HG02973 (cell line): ENCODE results near the gene MBOAT2.

Source experiments
- ATAC-seq: cut with Tn5 transposase; IDR thresholded peaks from one replicate; pipeline ENCODE4 v1.9.1; 2021; ENCODE audit warnings: moderate library complexity; ENCODE audit not compliant: unreplicated experiment

Gene MBOAT2

DNA sequence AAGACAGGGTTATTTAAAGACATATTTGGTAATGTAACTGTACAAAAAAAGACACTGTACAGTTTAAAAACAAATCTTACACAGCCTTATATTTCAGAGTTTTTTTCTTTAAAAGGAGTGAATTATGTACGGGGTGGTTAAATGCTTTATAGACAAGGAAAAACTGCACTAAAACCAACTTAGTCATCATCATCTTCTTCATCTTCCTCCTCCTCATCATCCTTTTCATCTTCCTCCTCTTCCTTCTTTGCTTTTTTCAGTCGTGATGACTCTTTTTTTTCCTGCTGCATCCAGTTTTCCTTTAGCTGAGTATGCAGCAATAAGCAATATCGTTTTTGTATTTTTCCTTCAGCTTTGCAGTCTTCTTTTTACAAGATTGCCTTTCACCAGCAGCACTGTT lies 14.6 kb upstream of the MBOAT2 start:
- no peak for ATAC-seq

GRCh38 chr2:9017411-9017810 lies 13.9 kb upstream of the MBOAT2 start:
- no peak for ATAC-seq

- no peak for ATAC-seq
Measured at GRCh38 chr2:9015998-9016397, 12.5 kb upstream of the MBOAT2 start.

DNA sequence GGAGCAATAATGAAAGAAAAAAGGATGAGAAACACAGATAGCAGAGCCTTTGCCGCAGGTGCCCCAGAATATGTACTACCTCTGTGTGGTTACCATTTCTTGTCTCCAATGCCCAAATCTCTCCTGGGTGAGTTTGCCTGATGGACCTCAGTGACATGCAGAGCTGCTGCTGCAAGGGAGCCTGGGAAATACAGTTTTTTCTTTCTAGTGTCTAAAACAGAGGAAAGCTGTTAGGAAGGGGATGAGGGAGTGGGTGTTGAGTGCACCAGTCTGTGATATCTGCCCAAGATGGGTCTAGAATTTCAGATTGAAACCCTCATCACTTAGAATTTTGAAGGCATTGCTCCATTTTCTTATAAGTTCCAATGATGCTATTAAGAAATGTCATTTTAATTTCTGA lies 9.9 kb upstream of the MBOAT2 start:
- no peak for ATAC-seq

- no peak for ATAC-seq
Measured at GRCh38 chr2:9010866-9011265, 7.4 kb upstream of the MBOAT2 start.

GRCh38 chr2:9008951-9009664 lies 5.6 kb upstream of the MBOAT2 start:
- no peak for ATAC-seq

GRCh38 chr2:9006368-9006767 lies 2.9 kb upstream of the MBOAT2 start:
- no peak for ATAC-seq

GRCh38 chr2:9004338-9005204 lies 1.1 kb upstream of the MBOAT2 start:
- no peak for ATAC-seq

DNA sequence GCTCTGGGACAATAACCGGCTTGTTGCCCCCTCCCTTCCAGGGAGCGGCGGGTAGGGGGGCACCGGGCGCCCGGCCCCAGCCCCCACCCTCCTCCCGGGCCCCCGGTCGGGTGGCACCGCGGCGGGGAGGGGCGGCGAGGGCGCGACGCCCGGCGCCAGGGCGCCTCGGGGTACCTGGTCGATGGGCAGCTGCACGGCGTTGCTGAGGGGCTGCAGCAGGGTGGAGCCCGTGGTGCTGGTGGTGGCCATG lies 193 bp downstream of the MBOAT2 start:
- ATAC-seq: peak; percentile 1

DNA sequence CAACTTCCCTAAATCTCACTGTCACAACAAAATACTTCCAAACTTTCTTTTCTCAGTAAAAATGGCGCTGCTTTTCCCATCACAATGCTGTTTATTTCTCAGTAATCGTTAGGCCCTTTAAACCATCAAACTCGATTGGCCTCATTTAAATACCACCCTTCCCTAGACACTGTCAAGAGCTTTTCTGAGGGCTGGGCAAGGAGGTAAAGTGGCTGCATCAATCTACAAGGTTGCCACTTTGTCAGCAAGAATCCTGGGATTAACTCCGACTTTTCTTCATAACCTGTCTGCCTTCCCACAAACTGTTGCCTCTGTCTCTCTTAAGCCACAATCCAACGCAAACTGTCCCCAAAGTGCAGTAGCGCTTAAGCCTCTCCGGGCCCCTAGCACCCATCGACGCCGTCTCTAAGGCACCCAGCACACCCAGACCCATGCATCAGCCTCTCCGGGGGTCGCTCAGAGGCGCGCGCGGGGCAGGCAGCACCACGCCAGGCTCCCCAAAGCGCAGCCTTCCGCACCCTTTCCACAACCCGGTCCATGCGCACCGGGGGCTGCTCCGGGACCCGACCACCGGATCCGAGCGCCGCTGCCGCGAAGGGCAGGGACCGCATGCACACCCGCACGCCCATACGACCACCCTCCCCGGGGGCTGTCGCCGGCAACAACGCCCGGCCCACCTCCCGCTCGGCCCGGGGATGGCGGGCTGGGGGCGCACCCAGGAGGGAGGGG lies 683 bp downstream of the MBOAT2 start:
- ATAC-seq: no peak

GRCh38 chr2:9002313-9002636 lies 1.2 kb downstream of the MBOAT2 start:
- ATAC-seq: no peak

- no peak for ATAC-seq
Measured at GRCh38 chr2:9001778-9002177, 1.7 kb downstream of the MBOAT2 start.

GRCh38 chr2:9001229-9001628 lies 2.3 kb downstream of the MBOAT2 start:
- ATAC-seq: no peak

- no peak for ATAC-seq
Measured at GRCh38 chr2:9000442-9000841, 3.0 kb downstream of the MBOAT2 start.

DNA sequence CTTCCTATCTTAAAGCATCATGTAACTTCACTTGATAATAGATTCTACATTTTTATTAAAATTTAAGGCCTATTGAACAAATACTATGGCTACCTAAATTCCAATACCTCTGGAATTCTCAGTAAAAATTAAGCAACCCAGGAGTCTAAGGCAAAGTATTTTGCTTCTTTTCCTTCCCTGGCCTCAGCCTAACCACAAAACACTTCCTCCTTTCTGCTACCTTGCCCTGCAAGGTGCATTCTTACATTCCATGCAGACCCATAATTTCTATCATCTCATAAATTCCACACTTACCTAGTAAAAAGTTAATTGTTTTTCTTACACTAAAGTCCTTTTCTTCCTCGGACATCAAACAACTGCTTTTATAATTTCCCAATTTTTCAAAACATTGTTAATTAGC lies 3.7 kb downstream of the MBOAT2 start:
- no peak for ATAC-seq

GRCh38 chr2:8999102-8999446 lies 4.4 kb downstream of the MBOAT2 start:
- ATAC-seq: no peak

DNA sequence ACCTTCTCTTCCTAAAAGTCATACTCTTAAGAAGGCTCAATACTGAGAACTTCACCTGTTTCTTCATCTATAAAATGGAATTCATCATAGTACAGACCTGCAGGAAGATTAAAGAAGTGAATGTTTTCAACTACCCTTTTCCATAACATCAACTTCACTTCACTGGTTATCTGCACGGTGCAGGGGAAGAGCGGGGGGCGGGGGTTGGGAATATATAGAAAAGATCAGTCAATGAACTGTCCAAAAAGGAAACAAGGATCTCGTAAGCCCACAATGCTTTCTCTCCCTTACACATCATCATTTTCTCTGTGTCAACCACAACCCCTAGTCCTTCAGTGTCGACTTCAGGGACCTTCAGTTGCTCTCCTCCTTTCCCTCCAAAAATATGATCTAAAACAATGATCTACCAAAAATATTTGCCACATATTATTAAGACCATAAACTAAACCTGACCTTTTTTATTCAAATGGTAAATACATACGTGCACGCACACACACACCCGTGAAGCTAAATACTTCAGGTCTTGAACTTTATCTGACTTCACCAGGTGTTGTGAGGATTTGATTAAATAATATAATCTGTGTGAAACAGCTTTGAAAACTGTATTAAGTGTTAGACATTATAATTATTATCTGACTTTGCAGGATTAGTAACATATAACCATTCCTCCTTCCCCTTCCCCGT lies 4.9 kb downstream of the MBOAT2 start:
- no peak for ATAC-seq

GRCh38 chr2:8997631-8998030 lies 5.9 kb downstream of the MBOAT2 start:
- no peak for ATAC-seq

DNA sequence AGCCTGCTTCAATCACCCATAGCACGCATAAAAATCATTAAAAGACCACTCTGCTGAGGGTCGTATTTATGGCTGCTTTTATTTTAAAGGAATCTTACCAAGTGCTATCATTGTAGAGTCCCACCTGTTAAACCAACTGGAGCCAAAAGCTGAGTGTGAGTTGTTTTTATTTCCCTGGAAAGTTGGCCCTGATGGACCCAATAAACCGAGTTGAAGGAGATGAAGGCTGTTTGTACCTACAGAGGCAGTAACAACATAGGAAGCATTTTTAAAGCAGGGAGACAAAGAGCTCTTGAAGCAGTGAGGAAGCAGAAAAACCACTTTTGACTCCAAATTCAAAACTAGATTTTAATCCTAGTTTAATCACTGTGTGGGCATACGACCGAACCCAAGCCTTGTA lies 6.4 kb downstream of the MBOAT2 start:
- no peak for ATAC-seq

- ATAC-seq: no peak
Measured at GRCh38 chr2:8996006-8996405, 7.5 kb downstream of the MBOAT2 start.

- ATAC-seq: no peak
Measured at GRCh38 chr2:8994386-8994785, 9.1 kb downstream of the MBOAT2 start.

DNA sequence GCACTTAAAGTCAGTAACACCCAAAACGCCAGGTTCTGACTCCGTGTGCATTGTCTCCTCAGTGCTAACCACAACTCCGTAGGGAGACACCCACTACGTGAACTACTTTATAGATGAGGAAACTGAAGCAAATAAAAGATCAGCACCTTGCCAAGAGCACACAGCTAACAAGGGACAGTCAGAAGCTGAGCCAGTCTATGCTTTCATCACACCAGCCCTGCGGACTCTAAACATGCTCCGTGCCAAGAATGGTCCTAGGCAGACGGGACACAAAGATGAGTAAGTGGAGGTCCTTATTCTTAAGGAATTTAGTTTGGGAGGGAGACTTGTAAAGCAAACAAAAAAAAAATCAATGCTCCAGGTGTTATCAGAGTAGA lies 9.6 kb downstream of the MBOAT2 start:
- no peak for ATAC-seq
